HepG2 (cell line): Measurements from ENCODE around the gene VAMP5. TPM values are rescaled to one million over a fixed set of nuclear protein-coding genes. Genes with fewer than 3 reads are reported as not detected.
A peak's percentile ranks its signal among the peaks of the same experiment; 100 is the strongest.

Experiments
- CTCF ChIP-seq: sonication (generic); formaldehyde crosslinking; IDR thresholded peaks from 2 replicates; pipeline ENCODE4 v1.5.0; 2020; ENCODE audit warnings: mild to moderate bottlenecking, missing genetic modification reagents, moderate library complexity
- ELF3 ChIP-seq: IDR thresholded peaks from 2 replicates; pipeline ENCODE4 v1.6.1; 2016; ENCODE audit warnings: missing genetic modification reagents, missing compliant biosample characterization
- ELK4 ChIP-seq: sonication (generic); formaldehyde crosslinking; IDR thresholded peaks from 2 replicates; pipeline ENCODE4 v1.9.0; 2021; ENCODE audit warnings: missing genetic modification reagents, borderline replicate concordance
- HES4 ChIP-seq: sonication (generic); formaldehyde crosslinking; IDR thresholded peaks from 2 replicates; pipeline ENCODE4 v1.9.0; 2021; ENCODE audit warnings: mild to moderate bottlenecking, missing genetic modification reagents, borderline replicate concordance
- HOXA5 ChIP-seq: sonication (generic); formaldehyde crosslinking; IDR thresholded peaks from 2 replicates; pipeline ENCODE4 v1.4.0; 2020; ENCODE audit warnings: missing genetic modification reagents
- KLF9 ChIP-seq: IDR thresholded peaks from 2 replicates; pipeline ENCODE4 v1.6.1; 2016; ENCODE audit warnings: low read depth
- KMT2A ChIP-seq: sonication (generic); formaldehyde crosslinking; IDR thresholded peaks from 2 replicates; pipeline ENCODE4 v1.4.0; 2020; ENCODE audit warnings: missing genetic modification reagents
- PATZ1 ChIP-seq: sonication (generic); formaldehyde crosslinking; IDR thresholded peaks from 2 replicates; pipeline ENCODE4 v1.4.0; 2020; ENCODE audit warnings: missing genetic modification reagents
- TCF12 ChIP-seq, 2 experiments: fragments of 450-650 bp in 1 of 2; sonication (generic) in 1 of 2; formaldehyde crosslinking in 1 of 2; IDR thresholded peaks; 2 replicates each; pipeline versions ENCODE4 v1.6.1 to v1.8.0; 2017 to 2022; ENCODE audit warnings: antibody characterized with exemption in 1 of 2, mild to moderate bottlenecking in 1 of 2, missing genetic modification reagents in 1 of 2, moderate library complexity in 1 of 2
- TGIF2 ChIP-seq: IDR thresholded peaks from 2 replicates; pipeline ENCODE4 v1.6.1; 2016; ENCODE audit warnings: control low read depth, missing compliant biosample characterization
- TSC22D2 ChIP-seq: sonication (generic); formaldehyde crosslinking; IDR thresholded peaks from 2 replicates; pipeline ENCODE4 v1.5.1; 2020; ENCODE audit warnings: missing genetic modification reagents, mild to moderate bottlenecking, borderline replicate concordance
- ZMAT5 ChIP-seq: sonication (generic); formaldehyde crosslinking; IDR thresholded peaks from 2 replicates; pipeline ENCODE4 v1.5.0; 2020; ENCODE audit warnings: mild to moderate bottlenecking, low read depth, missing genetic modification reagents, borderline replicate concordance
- ZNF18 ChIP-seq: sonication (generic); formaldehyde crosslinking; IDR thresholded peaks from 2 replicates; pipeline ENCODE4 v1.8.0; 2022; ENCODE audit warnings: mild to moderate bottlenecking, missing genetic modification reagents; ENCODE audit not compliant: insufficient replicate concordance
- ZNF207 ChIP-seq: fragments of 450-650 bp; IDR thresholded peaks from 2 replicates; pipeline ENCODE4 v1.6.1; 2016; ENCODE audit warnings: antibody characterized with exemption, borderline replicate concordance
- ZNF331 ChIP-seq: sonication (generic); formaldehyde crosslinking; IDR thresholded peaks from 2 replicates; pipeline ENCODE4 v1.4.0; 2020; ENCODE audit warnings: missing genetic modification reagents
- ZNF333 ChIP-seq: sonication (generic); formaldehyde crosslinking; IDR thresholded peaks from 2 replicates; pipeline ENCODE4 v1.4.0; 2020; ENCODE audit warnings: mild to moderate bottlenecking, missing genetic modification reagents, borderline replicate concordance
- ZNF557 ChIP-seq: sonication (generic); formaldehyde crosslinking; IDR thresholded peaks from 2 replicates; pipeline ENCODE4 v1.4.0; 2020; ENCODE audit warnings: missing genetic modification reagents
- ZNF589 ChIP-seq: sonication (generic); formaldehyde crosslinking; conservative IDR thresholded peaks from 2 replicates; pipeline ENCODE4 v1.8.0; 2022; ENCODE audit warnings: mild to moderate bottlenecking, moderate library complexity, missing genetic modification reagents
- ZNF740 ChIP-seq: sonication (generic); formaldehyde crosslinking; IDR thresholded peaks from 2 replicates; pipeline ENCODE4 v1.4.0; 2020; ENCODE audit warnings: missing genetic modification reagents
- ZNF780A ChIP-seq: sonication (generic); formaldehyde crosslinking; IDR thresholded peaks from 2 replicates; pipeline ENCODE4 v1.8.0; 2022; ENCODE audit warnings: mild to moderate bottlenecking, missing genetic modification reagents, moderate library complexity
- ZNF800 ChIP-seq: sonication (generic); formaldehyde crosslinking; IDR thresholded peaks from 2 replicates; pipeline ENCODE4 v1.4.0; 2020; ENCODE audit warnings: missing genetic modification reagents
- polyA plus RNA-seq, 8 experiments: library from polyadenylated mRNA; depleted of rRNA in 3 of 8; stranded (reverse) in 7 of 8; unstranded in 1 of 8; fragments of >200 nt; fragmentation: Illumina TruSeq in 4 of 8; extraction: Trizol in 4 of 8; gene quantifications; 2 replicates each; pipeline versions ENCODE4 v1.2.1 to v1.2.3, GENCODE V29; 2011 to 2016; ENCODE audit warnings: low read depth in 4 of 8, missing spikeins in 1 of 8, mixed read lengths in 1 of 8; ENCODE audit not compliant: insufficient read depth in 1 of 8
- total RNA-seq, 5 experiments: library from RNA; depleted of rRNA; stranded (reverse); fragments of >200 nt; fragmentation: Illumina TruSeq; extraction: Trizol; gene quantifications; 2 replicates each; pipeline ENCODE4 v1.2.3, GENCODE V29; 2016; ENCODE audit warnings: low read depth in 1 of 5

VAMP5 gene
- total and polyA plus RNA-seq, 2 of the 13 experiments (the other 11 are each of a cell fraction or from before 2014, with no cell fraction given): 7.2 to 56.7 TPM

GRCh38 chr2:85593023-85593422, 8.8 kb downstream of the VAMP5 start (continued):
- no peak for TF ChIP-seq ELK4 (CRISPR knock-in tag)
- no peak for TF ChIP-seq ZMAT5
- peak; percentile 57; the same call in 1 of the 2 replicates for TF ChIP-seq ELF3 (CRISPR knock-in tag)
- no peak for TF ChIP-seq ZNF740
- TF ChIP-seq HES4 (CRISPR knock-in tag): no peak
- TF ChIP-seq TGIF2 (CRISPR knock-in tag): no peak
- TF ChIP-seq ZNF780A (CRISPR knock-in tag): no peak
- TF ChIP-seq ZNF800 (CRISPR knock-in tag): no peak
- TF ChIP-seq PATZ1 (CRISPR knock-in tag): peak; percentile 64; the same call in 1 of the 2 replicates
- TF ChIP-seq ZNF331 (CRISPR knock-in tag): 0 out of 2 replicates have a peak, but pooled peaks have one; percentile 33
- TF ChIP-seq TSC22D2: no peak
- no peak for TF ChIP-seq KLF9
- peak; percentile 47 for TF ChIP-seq CTCF (CRISPR knock-in tag)
- no peak for TF ChIP-seq ZNF589
- 0 out of 2 replicates have a peak, but pooled peaks have one; percentile 49 for TF ChIP-seq ZNF333 (CRISPR knock-in tag)
- no peak for TF ChIP-seq ZNF18
- no peak for TF ChIP-seq TCF12 (IDR thresholded peaks at IDR 0.05)
- no peak for TF ChIP-seq TCF12 (CRISPR knock-in tag; IDR thresholded peaks at IDR 0.05)
- 0 out of 2 replicates have a peak, but pooled peaks have one; percentile 54 for TF ChIP-seq KMT2A
- TF ChIP-seq HOXA5: no peak
- no peak for TF ChIP-seq ZNF557
- no peak for TF ChIP-seq ZNF207
